GM13976 (cell line): ENCODE measurements around the gene NT5C.

Experiments
- DNase-seq: peaks from one replicate; pipeline ENCODE4 v3.0.0; 2012; ENCODE audit warnings: low spot score
- in situ Hi-C: fragments of 300-500 bp; cut with MboI; formaldehyde crosslinking; loops from one replicate; pipeline ENCODE4 v1.12.0; 2022; ENCODE audit warnings: low sequenced_read_pairs, mixed read lengths, inconsistent platforms; ENCODE audit not compliant: unreplicated experiment
- TF ChIP-seq, protein P1 (sequence below): IDR thresholded peaks from 2 replicates; pipeline ENCODE4 v1.5.1; 2012; ENCODE audit warnings: borderline replicate concordance, mild to moderate bottlenecking; ENCODE audit not compliant: insufficient read depth; ENCODE audit errors: extremely low read depth, missing control alignments, control extremely low read depth

NT5C gene

DNA sequence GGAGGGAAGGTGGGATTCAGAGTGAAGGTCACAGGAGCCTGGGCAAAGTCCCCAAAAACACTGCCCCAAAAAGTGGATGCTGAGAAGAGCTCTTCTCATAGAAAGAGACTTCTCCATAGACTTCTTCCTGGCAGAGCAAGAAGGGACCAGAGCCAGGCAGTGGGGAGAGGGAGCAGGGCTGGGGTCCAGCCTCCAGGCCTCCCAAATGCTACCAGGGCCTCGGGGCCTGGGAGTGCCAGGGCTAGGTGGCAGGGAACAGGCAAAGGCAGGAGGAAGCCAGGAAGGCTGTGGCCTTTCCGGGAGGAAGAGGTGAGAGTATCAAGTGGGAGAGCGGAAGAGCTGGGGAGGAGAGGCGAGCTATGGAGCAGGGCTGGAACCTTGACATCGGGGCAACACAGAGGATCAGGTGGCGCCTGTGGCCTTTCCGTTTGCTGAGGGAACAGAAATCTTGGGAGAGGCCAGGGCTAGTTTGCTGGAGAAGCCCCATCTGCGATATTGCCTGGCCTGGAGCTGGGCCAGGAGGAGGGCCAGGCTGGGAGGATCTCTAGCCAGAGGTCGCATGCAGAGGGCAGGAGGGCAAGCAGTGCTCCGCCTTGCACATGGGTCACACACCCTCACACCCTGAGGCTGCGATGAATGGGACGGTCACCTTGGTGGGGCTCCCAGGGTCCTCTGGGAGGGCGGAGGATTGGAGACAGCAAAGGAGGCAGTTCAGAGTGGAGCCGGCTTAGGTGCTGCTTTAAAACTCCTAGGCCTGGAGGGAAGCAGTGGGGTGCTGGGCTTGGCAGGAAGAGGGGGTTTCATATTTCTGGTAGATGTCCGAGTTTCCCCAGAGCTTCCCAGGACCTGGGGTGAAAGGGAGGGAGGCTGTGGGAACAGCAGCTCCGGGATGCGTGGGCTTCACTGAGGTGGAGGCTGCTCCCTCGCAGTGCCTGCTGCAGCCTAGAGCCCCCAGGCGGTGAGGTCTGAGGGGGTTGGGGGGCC, 40.4 kb downstream of the NT5C start:
- TF ChIP-seq, protein P1, sequence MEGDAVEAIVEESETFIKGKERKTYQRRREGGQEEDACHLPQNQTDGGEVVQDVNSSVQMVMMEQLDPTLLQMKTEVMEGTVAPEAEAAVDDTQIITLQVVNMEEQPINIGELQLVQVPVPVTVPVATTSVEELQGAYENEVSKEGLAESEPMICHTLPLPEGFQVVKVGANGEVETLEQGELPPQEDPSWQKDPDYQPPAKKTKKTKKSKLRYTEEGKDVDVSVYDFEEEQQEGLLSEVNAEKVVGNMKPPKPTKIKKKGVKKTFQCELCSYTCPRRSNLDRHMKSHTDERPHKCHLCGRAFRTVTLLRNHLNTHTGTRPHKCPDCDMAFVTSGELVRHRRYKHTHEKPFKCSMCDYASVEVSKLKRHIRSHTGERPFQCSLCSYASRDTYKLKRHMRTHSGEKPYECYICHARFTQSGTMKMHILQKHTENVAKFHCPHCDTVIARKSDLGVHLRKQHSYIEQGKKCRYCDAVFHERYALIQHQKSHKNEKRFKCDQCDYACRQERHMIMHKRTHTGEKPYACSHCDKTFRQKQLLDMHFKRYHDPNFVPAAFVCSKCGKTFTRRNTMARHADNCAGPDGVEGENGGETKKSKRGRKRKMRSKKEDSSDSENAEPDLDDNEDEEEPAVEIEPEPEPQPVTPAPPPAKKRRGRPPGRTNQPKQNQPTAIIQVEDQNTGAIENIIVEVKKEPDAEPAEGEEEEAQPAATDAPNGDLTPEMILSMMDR: no peak
- no peak for DNase-seq
- in situ Hi-C loops: no loop called here

DNA sequence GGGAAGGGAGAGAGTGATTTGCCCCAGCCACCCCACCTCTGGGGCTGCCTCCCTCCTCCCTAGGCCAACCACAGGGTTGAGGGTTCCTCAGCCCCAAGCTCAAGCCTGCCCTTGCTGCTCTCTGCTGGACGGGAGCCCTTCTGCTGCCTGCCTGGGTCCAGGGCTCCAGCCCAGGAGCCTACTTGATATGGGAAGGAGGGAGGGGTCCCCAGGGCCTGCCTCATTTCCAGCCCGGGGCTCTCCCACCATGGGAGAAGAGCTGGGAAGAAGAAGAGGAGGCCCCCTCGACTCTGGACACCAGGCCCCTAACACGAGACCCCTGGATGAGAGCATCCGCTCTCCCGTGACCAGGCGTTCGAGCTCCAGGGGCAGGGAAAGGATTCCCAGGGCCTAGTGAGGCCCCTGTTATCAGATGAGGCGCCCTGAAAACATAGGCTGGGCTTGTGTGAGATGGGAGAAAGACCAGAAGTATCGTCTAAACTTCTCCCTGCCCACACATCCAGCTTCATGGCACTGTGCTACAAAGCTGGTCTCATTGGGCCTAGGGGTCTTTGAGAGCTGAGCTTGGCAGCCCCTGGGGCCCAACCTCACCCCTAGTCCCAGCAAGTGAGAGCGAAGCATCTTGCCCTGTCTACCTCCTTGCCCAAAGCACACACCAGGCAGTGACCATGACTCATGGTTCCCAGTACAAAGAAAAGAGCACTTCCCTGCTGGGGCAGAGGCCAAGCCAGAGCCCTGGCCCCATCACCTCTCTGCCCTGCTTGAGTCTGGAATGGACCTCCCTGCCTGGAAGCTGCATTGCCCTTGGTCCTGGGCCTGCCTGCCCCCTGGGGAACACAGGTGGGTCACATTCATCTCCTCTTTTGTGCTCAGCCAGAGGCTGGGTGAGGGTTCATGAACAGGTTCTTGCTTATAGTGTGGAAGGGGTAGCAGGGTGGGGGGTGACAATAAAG, 42.8 kb downstream of the NT5C start:
- TF ChIP-seq, protein P1: peak; percentile 11
- DNase-seq: no peak
- in situ Hi-C loops: no loop called here

DNA sequence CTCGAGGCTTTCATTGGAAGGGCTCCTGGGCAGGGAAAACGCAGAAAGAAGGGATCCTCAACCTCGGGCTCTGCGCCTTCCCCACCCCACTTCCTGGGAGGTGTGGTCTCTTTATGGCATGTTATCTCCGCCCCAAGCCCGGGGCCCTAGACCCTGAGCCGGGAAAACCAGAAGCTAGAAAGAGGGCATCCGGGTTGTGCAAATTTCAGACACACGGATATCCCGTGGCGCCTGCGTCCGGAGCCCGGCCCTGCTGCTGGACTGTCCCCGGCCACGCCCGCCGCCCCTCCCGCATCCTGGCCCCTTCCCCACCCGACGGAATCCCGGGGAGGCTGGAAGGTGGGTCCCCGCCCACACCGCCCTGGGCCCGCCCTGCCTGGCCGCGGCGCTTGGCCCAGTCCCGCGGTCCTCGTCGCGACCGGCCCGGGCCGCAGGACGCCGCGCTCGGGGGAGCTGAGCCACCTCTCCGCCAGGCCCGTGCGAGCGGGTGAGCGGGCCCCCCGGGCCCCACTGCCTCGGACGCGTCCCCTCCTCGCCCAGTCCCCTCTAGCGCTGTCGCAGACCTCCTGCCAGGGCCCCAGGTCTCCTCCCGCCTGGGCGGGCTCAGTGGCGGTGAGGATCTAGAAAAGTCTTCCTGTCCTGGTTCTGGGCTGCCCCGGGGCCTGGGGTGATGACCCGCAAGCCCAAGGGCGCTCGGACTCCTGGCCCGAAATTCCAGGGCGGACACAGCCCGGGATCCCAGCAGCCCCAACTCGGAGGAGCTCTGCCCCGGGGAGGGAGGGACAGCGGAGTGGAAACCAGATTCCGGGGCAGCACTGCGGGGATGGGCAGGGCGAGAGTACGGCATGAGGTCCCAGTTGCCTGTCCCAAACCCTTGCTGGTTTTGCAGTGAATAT, 43.7 kb downstream of the NT5C start, which contains the start of gene SLC16A5:
Gene SLC16A5, plus strand, starts transcription at position 397 of the 896 bp plus-strand sequence. CDS start 5,683 bp downstream, outside the sequence.
- peak; percentile 81 for DNase-seq
- in situ Hi-C loops: no loop called here
- TF ChIP-seq, protein P1: no peak

DNA sequence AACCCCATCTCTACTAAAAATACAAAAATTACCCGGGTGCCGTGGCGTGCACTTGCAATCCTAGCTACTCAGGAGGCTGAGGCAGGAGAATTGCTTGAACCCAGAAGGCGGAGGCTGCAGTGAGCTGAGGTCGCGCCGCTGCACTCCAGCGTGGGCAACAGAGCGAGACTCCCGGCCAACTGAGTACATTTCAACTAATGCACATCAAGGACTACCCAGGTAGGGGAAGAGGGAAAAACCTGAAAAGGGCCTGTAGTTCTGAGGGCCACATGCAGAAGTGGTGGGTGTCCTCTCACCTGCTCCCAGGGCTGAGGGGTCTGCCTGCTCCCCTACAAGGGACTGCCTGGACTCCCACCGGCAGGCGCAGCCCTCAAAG, 44.4 kb downstream of the NT5C start:
- no peak for DNase-seq
- TF ChIP-seq, protein P1: no peak
- in situ Hi-C loops: no loop called here

DNA sequence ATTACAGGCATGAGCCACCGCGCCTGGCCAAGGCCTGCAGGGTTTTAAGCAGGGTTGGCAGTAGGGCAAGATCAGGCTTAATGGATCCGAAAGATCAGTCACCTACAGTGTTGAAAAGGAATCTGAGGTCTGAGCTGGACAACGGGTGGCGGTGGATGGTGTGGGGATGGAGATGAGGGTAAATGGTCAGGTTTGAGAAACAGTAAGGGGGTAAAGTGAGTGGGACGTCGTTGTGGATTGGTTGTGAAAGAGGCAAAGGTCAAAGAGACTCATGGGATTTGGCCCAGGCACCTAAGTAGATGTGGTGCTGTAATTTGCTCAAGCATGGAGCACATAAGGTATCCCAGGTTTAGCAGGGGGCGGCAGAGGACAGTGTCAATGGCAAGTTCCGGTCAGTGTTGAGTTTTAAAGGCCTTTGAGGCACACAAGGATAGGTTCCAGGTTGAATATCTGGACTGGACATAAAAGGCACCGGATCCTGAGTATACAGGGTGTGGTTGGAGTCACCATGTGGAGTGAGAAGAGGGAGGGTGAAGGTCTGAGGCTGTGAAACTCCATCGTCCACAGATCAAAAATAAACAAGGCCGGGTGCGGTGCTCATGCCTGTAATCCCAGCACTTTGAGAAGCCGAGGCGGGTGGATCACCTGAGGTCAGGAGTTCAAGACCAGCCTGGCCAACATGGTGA, 44.9 kb downstream of the NT5C start:
- in situ Hi-C loops: no loop called here
- TF ChIP-seq, protein P1: no peak
- no peak for DNase-seq
